Measurements from ENCODE around the gene NTM.

- TF ChIP-seq CTCF (IDR thresholded peaks at IDR 0.05; ENCODE audit: extremely low read depth in 1 of 2, insufficient read depth in 1 of 2, low read depth in 1 of 2, low read length in 2 of 2), result no peak
- TF ChIP-seq POLR2A (IDR thresholded peaks at IDR 0.05; ENCODE audit: low read depth, low read length), result no peak
- TF ChIP-seq POLR2AphosphoS5 (IDR thresholded peaks at IDR 0.05; ENCODE audit: insufficient read depth, low read depth, low read length), result no peak
- TF ChIP-seq EZH2 (IDR thresholded peaks at IDR 0.05; ENCODE audit: borderline replicate concordance, low read depth, low read length, severe bottlenecking), result no peak
Observed at GRCh38 chr11:131993246-131993645, 622.8 kb downstream of the NTM start.

Measured in endothelial cell of umbilical vein (primary cell).